ENCODE data around the gene XPOT.

GRCh38 chr12:64392221-64392620 lies 12.0 kb upstream of the XPOT start:
- TF ChIP-seq CTCF (conservative IDR thresholded peaks at IDR 0.05) (peak; percentile 52; the same call in 1 of the 2 replicates), EZH2 (IDR thresholded peaks at IDR 0.05; ENCODE audit: low read depth) (no peak)

Measured in PC-9 (cell line).